Measurements from ENCODE around the gene PRKG2. TPM values are rescaled to one million over a fixed set of nuclear protein-coding genes. Genes with fewer than 3 reads are reported as not detected.

PRKG2 gene, protein sequence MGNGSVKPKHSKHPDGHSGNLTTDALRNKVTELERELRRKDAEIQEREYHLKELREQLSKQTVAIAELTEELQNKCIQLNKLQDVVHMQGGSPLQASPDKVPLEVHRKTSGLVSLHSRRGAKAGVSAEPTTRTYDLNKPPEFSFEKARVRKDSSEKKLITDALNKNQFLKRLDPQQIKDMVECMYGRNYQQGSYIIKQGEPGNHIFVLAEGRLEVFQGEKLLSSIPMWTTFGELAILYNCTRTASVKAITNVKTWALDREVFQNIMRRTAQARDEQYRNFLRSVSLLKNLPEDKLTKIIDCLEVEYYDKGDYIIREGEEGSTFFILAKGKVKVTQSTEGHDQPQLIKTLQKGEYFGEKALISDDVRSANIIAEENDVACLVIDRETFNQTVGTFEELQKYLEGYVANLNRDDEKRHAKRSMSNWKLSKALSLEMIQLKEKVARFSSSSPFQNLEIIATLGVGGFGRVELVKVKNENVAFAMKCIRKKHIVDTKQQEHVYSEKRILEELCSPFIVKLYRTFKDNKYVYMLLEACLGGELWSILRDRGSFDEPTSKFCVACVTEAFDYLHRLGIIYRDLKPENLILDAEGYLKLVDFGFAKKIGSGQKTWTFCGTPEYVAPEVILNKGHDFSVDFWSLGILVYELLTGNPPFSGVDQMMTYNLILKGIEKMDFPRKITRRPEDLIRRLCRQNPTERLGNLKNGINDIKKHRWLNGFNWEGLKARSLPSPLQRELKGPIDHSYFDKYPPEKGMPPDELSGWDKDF
- 16.6 and 17.4 TPM in 2 replicates for total RNA-seq
- 4.6 and 6.7 TPM in 2 replicates for polyA plus RNA-seq

DNA sequence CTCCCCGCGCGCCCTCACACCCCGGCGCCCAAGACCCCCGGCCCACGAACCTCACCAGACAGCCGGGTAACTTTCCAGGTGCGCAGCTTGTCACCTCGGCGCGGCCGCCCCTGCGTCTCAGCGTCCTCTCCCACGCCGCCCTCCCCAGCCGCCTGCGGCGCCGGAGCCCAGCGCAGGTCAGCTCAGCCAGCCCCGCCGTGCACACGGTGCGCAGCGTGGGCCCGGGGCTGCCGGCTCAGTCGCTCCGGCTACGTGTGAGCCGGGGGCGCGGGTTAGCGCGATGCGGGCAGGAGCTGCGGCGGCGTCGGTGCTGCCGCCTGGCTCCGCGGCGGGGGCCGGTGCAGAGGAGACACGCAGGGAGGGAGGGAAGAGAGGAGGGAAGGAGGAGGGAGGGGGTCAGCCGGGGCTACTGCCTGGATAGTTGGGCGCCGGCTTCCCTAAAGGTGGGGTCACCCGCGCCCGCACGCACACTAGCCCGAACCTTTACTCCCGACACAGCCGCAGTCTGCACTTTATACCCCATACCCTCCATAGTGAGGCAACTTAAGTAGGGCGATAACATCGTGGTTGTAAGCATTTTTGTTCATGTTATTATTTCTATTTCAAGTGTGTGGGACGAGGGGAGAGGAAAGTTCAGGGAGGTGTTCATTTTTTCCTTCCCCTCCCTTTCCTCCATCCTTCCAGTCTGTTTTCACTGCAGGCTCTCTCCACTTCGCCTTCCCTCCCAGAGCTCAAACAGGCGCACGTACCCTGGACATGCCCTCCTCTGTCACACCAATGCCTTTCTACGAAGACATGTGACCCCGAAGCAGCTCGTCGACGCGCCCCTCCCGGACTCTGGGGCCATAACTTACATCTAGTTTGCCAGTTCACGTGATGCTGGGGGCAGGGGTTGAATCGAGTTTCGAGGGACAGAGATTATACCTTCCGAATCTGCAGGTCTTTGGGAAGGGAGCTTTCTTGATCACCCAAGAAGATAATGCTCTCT is at the start of gene PRKG2:
Gene PRKG2, minus strand, starts transcription at position 342 of the 988 bp plus-strand sequence. CDS start 10,175 bp downstream, outside the sequence.
- TF ChIP-seq EZH2phosphoT487 (IDR thresholded peaks at IDR 0.05; ENCODE audit: low read depth, severe bottlenecking, unreplicated experiment), result peak; percentile 26
- peak; percentile 73 for TF ChIP-seq EZH2 (IDR thresholded peaks at IDR 0.05; ENCODE audit: borderline replicate concordance)
- TF ChIP-seq, protein P1, sequence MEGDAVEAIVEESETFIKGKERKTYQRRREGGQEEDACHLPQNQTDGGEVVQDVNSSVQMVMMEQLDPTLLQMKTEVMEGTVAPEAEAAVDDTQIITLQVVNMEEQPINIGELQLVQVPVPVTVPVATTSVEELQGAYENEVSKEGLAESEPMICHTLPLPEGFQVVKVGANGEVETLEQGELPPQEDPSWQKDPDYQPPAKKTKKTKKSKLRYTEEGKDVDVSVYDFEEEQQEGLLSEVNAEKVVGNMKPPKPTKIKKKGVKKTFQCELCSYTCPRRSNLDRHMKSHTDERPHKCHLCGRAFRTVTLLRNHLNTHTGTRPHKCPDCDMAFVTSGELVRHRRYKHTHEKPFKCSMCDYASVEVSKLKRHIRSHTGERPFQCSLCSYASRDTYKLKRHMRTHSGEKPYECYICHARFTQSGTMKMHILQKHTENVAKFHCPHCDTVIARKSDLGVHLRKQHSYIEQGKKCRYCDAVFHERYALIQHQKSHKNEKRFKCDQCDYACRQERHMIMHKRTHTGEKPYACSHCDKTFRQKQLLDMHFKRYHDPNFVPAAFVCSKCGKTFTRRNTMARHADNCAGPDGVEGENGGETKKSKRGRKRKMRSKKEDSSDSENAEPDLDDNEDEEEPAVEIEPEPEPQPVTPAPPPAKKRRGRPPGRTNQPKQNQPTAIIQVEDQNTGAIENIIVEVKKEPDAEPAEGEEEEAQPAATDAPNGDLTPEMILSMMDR (IDR thresholded peaks at IDR 0.05; ENCODE audit: poor library complexity), result no peak
- Histone ChIP-seq H3K36me3 (replicated peaks; ENCODE audit: insufficient read depth, low read depth) (no peaks in the 10 kb centered on the region), H3K27me3 (peaks cover 46% of the 10 kb centered on the region), H3K9me3 (ENCODE audit: low read depth) (no peaks in the 10 kb centered on the region), H3K79me2 (peaks cover 19% of the 10 kb centered on the region), H3K27ac (peak within 1 kb of the TSS; percentile 89), H3K4me2 (peak within 1 kb of the TSS; percentile 95), H4K20me1 (ENCODE audit: insufficient read depth, poor library complexity, severe bottlenecking) (no peaks in the 10 kb centered on the region), H2AFZ (peak within 1 kb of the TSS; percentile 75), H3K4me1 (ENCODE audit: insufficient read depth) (peaks cover 7% of the 10 kb centered on the region), H3K9me2 (replicated peaks; ENCODE audit: insufficient read depth) (no peaks in the 10 kb centered on the region), H3K4me3 (peak within 1 kb of the TSS; percentile 57)
- peak; percentile 74 for DNase-seq (ENCODE audit: low spot score)
- 3% methylated on average over 53 of the region's 75 CpGs for WGBS (ENCODE audit: low lambda C conversion rate, missing lambda C conversion rate)

DNA sequence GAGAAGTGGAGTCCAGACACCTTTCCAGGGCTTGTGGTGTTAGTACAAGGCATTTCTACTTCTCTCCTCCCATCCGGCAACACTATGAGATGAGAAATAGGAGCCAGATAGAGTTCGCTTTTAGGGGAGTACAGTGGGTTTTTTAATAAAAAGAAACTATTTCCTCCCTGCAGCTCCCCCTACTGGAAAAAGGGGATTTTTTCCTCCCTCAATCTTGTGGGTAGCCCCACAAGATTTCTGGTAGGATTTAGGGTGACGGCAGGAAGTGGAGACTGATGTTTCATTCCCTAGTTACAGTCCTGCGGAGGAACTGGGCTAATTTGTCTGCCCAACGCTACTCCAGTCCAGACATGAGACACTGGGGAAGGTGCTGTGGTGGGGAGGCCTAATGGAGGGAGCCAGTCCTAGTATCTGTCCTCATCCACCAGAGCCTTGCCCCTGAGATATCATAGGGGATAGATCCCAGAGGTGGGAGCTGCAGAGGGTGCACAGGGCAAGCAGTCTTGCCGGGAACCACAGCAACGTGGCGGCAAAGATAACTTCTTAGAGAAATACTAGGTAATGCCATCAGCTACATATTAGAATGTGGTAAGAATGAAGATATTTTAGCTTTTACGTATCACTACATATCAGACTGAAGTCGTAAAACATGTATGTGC is 45.5 kb upstream of the PRKG2 start:
- Histone ChIP-seq H3K27me3 (no peaks in the 10 kb centered on the region), H3K79me2 (no peaks in the 10 kb centered on the region), H3K4me1 (ENCODE audit: insufficient read depth) (peaks cover 4% of the 10 kb centered on the region), H3K27ac (no peak overlapping the region), H3K9me2 (replicated peaks; ENCODE audit: insufficient read depth) (no peaks in the 10 kb centered on the region), H3K9me3 (ENCODE audit: low read depth) (no peaks in the 10 kb centered on the region), H3K4me3 (no peak overlapping the region), H2AFZ (no peak overlapping the region), H3K36me3 (replicated peaks; ENCODE audit: insufficient read depth, low read depth) (no peaks in the 10 kb centered on the region), H4K20me1 (ENCODE audit: insufficient read depth, poor library complexity, severe bottlenecking) (no peaks in the 10 kb centered on the region), H3K4me2 (no peak overlapping the region)
- TF ChIP-seq EZH2phosphoT487 (IDR thresholded peaks at IDR 0.05; ENCODE audit: low read depth, severe bottlenecking, unreplicated experiment) (no peak), EZH2 (IDR thresholded peaks at IDR 0.05; ENCODE audit: borderline replicate concordance) (no peak)
- TF ChIP-seq, protein P1 (IDR thresholded peaks at IDR 0.05; ENCODE audit: poor library complexity), result peak; percentile 20
- DNase-seq (ENCODE audit: low spot score), result no peak
- 84% methylated on average over 10 of the region's 10 CpGs for WGBS (ENCODE audit: low lambda C conversion rate, missing lambda C conversion rate)

DNA sequence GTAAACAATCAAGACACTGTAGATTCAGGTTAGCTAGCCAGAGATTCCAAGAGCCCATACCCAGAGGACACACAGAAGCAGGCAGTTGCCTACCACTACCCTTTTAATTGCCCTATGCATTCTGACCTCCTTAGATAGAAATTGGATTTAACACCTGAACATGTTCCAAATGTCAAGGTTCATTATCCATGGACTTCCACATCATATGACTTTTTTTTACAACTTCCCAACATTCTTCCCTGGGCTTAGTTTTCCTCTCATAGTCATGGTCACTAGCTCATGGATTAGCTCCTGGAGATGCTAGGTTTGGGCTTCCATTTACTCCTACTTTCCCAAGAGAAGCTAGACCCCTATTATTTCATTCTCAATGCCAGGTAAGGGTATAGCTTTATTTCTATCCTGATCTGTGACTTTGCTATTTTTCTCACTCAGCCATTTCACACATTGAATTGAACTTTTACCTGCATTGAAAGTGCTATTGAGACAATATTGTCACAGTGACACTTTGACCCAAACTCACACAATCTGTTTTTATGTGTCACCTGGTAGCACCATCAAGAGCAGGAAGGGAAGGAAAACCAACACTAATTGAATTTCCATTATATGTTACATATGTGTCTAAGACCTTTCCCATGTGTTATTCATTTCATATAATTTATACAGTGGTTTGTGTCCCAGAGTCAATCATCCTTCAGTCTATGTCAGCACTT is 44.0 kb upstream of the PRKG2 start:
- H3K4me3 ChIP-seq, result no peak overlapping the region
- peak overlapping the region; percentile 47 for H3K27ac ChIP-seq
- H3K27me3 ChIP-seq, result no peaks in the 10 kb centered on the region
- no peak overlapping the region for H2AFZ ChIP-seq
- no peaks in the 10 kb centered on the region for H3K79me2 ChIP-seq
- H3K36me3 ChIP-seq (replicated peaks; ENCODE audit: insufficient read depth, low read depth), result no peaks in the 10 kb centered on the region
- no peaks in the 10 kb centered on the region for H4K20me1 ChIP-seq (ENCODE audit: insufficient read depth, poor library complexity, severe bottlenecking)
- no peak for DNase-seq (ENCODE audit: low spot score)
- no peaks in the 10 kb centered on the region for H3K9me2 ChIP-seq (replicated peaks; ENCODE audit: insufficient read depth)
- H3K4me1 ChIP-seq (ENCODE audit: insufficient read depth), result peaks cover 4% of the 10 kb centered on the region
- H3K9me3 ChIP-seq (ENCODE audit: low read depth), result no peaks in the 10 kb centered on the region
- no peak overlapping the region for H3K4me2 ChIP-seq
- TF ChIP-seq, protein P1 (IDR thresholded peaks at IDR 0.05; ENCODE audit: poor library complexity), result no peak
- TF ChIP-seq EZH2 (IDR thresholded peaks at IDR 0.05; ENCODE audit: borderline replicate concordance), result no peak
- no peak for TF ChIP-seq EZH2phosphoT487 (IDR thresholded peaks at IDR 0.05; ENCODE audit: low read depth, severe bottlenecking, unreplicated experiment)
